Measurements from ENCODE around the gene HTRA1.

Gene HTRA1

GRCh38 chr10:122455376-122456079 is 5.8 kb upstream of the HTRA1 start:
- no peak for DNase-seq

- DNase-seq, result no peak
Measured at GRCh38 chr10:122457934-122458333, 3.4 kb upstream of the HTRA1 start.

- no peak for DNase-seq
Measured at GRCh38 chr10:122458693-122459092, 2.7 kb upstream of the HTRA1 start.

DNA sequence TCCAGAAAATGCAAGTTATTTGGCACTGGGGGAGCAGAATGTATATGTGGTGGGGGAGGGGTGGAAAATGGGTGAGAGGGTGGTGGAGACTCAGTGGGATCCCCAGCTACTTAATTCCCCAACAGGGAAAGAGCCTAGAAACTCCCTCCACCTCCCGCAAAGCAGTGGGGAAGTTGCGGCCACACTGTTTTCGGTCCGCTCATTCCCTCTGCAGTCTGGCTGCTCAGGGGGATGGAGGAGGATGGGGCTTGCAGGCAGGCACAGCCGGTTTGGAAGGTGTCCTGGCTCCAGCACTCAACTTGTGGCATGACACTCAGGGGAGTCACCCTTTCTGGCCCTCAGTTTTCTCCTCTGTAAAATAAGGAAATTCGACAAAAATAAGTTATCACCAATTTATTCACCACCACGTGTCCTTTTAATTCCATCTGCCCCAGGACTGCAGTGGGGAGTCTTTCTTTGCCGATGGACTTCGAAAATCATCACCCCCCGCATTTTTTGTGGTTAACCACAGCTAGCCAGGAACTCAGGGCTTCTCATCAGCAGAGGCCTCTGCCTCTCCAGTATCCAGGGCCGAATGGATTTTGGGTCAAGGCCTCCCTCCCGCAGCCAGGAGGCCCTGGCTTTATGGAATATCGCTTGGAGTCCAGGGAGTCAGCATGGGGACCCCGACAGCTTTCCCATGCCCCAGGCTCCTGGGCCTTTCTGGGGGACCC is 1.6 kb upstream of the HTRA1 start:
- DNase-seq, result no peak

GRCh38 chr10:122460891-122461293 is 461 bp upstream of the HTRA1 start:
- DNase-seq, result no peak

DNA sequence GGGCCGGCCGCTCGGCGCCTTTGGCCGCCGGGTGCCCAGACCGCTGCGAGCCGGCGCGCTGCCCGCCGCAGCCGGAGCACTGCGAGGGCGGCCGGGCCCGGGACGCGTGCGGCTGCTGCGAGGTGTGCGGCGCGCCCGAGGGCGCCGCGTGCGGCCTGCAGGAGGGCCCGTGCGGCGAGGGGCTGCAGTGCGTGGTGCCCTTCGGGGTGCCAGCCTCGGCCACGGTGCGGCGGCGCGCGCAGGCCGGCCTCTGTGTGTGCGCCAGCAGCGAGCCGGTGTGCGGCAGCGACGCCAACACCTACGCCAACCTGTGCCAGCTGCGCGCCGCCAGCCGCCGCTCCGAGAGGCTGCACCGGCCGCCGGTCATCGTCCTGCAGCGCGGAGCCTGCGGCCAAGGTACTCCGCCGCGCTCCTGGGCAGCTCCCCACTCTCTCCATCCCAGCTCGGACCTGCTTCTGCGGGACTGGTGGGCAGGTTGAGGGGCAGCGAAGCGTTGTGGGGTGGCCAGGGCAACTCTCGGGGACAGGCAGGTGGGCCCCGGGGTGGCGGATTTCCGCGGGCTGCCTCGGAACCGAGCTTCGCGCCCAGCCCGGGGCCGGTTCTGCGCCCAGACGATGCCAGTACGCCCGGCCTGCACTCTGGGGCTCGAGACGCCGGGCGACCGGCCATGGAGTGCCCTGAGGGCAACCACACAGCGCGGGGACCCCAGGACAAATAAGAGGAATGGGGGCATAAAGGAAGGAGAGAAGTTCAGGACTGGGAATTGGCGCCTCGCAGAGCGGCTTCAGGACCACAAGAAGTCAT is 578 bp downstream of the HTRA1 start:
- peak; percentile 22 for DNase-seq

GRCh38 chr10:122462533-122463465 is 1.4 kb downstream of the HTRA1 start:
- DNase-seq, result no peak

DNA sequence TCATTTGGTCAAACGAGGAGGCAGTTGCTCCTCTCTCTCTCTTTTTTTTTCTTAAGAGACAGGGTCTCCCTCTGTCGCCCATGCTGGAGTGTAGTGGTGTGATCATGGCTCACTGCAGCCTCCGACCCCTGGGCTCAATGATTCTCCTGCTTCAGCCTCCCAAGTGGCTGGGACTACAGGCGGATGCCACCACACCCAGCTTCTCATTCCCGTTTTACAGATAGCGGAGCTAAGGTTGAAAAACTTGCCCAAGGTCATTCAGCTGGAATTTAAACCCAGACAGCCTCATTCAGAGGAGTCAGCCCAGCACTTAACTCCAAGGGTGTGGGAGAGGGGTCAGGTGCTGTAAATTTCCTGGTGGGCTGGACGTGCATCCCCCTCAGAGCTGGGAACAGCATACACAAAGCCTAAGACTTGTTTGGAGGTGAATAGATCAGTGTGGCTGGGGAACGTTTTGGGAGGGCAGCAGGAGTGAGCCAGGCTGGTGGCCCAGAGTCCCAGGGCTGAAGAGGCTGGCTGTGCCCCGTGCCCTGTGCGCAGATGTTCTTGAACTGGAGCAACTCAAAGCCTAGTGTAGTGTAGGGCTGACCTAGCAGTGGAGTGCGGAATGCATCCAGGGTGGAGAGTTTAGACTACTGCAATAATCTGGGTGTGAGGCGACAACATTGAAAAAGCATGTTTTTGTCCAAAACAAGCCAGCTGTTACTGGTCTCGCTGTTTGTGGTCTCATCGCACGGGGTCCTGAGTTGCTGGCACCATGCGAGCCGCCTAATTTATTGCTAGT is 2.3 kb downstream of the HTRA1 start:
- no peak for DNase-seq

DNA sequence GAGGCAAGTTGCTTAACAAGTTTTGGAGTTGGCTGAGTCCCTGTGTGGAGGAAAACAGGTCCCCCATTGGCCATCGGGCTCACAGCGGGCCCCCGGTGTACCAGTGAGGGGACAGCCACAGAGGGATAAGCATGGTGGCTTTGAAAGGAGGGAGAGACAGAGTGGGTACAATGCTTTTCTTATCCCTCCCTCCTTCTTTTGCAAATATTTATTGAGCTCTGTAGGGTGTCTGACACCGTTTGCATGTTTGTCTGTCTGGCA is 2.8 kb downstream of the HTRA1 start:
- DNase-seq, result no peak

DNA sequence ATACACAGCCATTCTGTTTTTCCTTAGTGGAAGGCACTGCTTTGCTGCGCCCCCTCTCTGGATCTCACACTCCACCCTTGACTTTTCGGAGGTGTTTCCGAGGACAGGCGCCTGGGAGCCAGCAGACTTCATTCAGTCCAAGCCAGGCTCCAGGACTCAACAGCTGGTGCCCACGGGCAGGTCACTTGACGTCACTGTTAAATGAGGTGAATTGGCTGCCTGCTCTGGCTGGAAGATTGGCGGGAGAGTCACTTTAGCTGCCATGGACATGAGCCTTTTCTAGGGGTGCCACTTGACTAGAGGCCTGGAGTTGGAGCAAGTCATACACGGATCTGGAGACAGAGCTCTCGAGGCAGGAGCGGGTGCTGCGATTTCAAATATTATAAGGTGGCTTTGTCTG is 3.2 kb downstream of the HTRA1 start:
- DNase-seq, result no peak

DNA sequence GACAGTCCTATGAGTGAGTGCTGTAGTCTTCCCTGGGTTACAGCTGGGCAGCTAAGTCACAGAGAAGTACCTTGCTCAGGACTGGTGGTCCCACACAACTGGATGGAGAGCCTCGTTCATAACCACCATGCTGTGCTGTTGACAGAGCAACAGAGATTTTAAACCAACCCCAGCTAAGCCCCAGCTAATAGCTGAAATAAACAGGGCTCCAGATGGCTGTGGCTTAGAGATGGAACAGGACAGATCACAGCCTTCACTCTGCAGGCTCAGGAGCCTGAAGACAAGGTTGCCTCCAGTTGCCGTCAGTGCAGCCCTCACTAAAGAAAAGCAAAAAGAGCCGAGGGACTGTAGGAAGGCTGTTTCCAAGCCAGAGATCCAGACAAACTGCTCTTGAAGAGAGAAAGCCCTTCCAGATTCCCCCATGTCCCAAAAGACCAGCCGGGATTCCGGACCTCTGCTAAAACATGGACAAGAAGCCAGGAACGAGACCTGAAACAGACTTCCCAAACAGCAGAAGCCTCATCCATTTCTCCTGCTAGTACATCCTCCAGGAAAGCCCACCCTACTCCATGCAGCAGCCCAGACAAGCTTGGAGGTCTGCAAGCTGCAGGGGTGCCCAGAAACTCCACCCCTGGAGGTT is 4.2 kb downstream of the HTRA1 start:
- DNase-seq, result no peak

- no peak for DNase-seq
Measured at GRCh38 chr10:122466951-122467381, 5.6 kb downstream of the HTRA1 start.

- DNase-seq, result no peak
Measured at GRCh38 chr10:122467701-122468100, 6.3 kb downstream of the HTRA1 start.

DNA sequence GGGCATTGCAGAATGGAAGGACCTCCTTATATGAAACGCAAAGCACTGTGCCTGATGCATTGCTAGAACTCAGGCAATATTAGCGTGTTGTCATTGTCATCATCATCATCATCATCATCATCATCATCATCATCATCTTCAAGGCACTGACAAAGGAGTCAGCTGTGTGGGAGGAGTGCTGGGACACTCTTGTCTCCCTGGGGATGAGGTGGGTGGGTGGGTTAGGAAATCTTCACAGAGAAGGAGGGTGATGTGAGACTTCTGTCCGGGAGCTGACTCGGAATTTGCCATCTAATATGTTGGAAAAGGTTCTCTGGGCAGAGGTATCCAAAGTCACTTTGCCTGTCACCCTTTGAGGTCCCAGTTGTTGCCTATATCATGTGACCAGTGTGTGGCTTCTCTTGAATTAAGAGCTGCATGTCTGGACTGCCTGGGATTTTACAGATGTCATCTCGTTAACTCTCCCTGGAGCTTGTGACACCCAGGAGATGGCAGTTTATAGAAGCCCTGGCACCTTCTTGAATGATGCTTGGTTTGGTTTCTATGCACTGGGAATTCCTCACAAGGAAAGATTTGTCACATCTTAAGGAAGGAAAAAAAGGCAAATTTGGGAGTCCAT is 7.1 kb downstream of the HTRA1 start:
- DNase-seq, result no peak

DNA sequence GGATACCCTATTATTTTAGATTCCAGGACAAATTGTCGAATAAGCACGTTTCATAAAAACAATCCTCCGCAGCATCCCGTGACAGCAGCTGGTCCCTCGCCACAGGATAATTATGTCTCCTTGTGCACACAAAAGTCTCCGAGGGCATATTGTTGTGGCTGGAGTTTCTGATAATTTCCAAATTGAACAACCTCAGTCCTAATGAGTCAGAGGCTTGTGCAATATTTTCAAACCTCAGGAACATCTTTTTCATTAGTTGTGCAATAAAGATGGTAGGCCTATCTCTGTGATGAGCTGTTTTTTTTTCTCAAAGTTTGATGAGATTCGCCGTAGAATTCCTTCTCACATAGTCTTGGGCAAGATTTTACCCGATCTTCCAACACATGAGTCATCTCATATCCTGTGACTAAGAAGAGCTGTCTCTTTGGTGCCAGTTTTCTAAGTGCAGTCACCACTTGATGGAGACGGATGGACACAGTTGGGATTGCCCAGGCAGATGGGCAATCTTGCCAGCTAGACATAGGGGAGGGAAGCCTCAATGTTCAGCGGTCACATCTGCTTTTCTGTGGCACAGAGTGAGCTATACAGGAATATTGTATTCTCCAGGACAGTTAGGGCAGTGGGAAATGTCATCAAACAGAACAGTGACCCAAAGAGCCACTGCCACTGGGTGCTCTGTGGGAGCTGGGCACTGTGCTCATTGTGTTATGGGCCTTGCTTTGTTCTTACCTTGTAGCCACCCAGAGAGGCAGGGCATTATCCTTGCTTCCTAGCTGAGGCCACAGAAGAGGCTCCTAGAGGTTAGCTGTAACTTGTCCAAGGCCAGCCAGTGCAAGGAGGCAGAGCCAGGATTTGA is 7.8 kb downstream of the HTRA1 start:
- DNase-seq, result no peak

- no peak for DNase-seq
Measured at GRCh38 chr10:122469848-122470247, 8.5 kb downstream of the HTRA1 start.

- no peak for DNase-seq
Measured at GRCh38 chr10:122471531-122472177, 10.3 kb downstream of the HTRA1 start.

GRCh38 chr10:122473116-122473515 is 11.8 kb downstream of the HTRA1 start:
- DNase-seq, result no peak

DNA sequence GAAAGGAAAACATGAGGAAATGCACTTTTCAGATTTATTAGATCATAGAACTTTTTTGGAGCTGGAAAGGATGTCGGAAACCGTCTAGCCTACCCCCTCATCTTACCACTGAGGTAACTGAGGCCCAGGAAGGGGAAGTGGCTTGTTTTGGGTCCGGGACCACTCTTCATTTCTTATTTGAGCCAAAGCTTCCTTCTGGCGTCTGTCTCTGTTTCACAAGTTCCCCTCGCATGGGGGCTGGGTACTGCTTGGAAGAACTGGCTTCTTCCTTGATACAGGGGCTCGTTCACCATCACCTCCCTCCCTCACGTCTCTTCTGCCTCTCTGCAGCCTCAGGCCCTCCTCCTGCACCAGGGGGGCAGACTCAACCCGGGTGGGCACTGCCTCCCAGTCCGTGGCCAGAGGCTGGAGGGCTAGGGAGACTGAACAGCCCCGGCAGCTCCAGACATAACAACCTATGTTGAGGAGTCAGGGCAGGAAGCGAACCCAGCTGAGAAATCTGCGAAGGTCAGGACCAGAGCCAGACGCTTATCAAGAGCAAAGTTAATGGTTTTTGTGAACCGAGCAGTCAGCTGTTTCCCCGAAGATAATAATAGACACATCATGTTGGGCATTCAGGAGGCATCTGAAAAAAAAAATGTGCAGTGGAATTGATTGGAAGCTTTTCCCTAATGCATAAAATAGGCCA is 12.9 kb downstream of the HTRA1 start:
- no peak for DNase-seq

Measured in activated T-cell treated with anti-CD3 and anti-CD28 coated beads, Interleukin-2, amount 50 U/mL, for 1 hour (primary cell).